ENCODE results near the gene DEPDC1B.
"Not testable (repeated sequence)": the region's sequence is repeated elsewhere in the genome, so short reads cannot be mapped to it uniquely, and the experiment has no call there.

DEPDC1B gene

GRCh38 chr5:60597572-60598320, 102.2 kb downstream of the DEPDC1B start:
- H3K9me3 ChIP-seq (ENCODE audit: low read length): no peaks in the 10 kb centered on the region
- H3K4me3 ChIP-seq (ENCODE audit: low read depth in 1 of 2, low read length in 2 of 2): no peak overlapping the region

GRCh38 chr5:60594715-60595477, 105.1 kb downstream of the DEPDC1B start:
- Histone ChIP-seq H3K27me3 (ENCODE audit: control insufficient read depth in 1 of 2, insufficient read depth in 2 of 2, low read length in 2 of 2) (no peaks in the 10 kb centered on the region), H3K4me3 (ENCODE audit: low read depth in 1 of 2, low read length in 2 of 2) (no peak overlapping the region), H3K9me3 (ENCODE audit: low read length) (no peaks in the 10 kb centered on the region), H3K27ac (ENCODE audit: low read depth, low read length) (no peak overlapping the region), H3K4me1 (ENCODE audit: insufficient read depth, low read length) (no peaks in the 10 kb centered on the region), H3K36me3 (ENCODE audit: insufficient read depth, low read length) (no peaks in the 10 kb centered on the region), H3K9ac (ENCODE audit: low read length) (no peak overlapping the region)

More at GRCh38 chr5:60597572-60598320, 102.2 kb downstream of the DEPDC1B start:
- Histone ChIP-seq H3K27ac (ENCODE audit: low read depth, low read length) (no peak overlapping the region), H3K36me3 (ENCODE audit: insufficient read depth, low read length) (no peaks in the 10 kb centered on the region), H3K9ac (ENCODE audit: low read length) (no peak overlapping the region), H3K27me3 (ENCODE audit: control insufficient read depth in 1 of 2, insufficient read depth in 2 of 2, low read length in 2 of 2) (no peaks in the 10 kb centered on the region), H3K4me1 (ENCODE audit: insufficient read depth, low read length) (no peaks in the 10 kb centered on the region)

- Histone ChIP-seq H3K9ac (ENCODE audit: low read length) (no peak overlapping the region), H3K9me3 (ENCODE audit: low read length) (no peaks in the 10 kb centered on the region), H3K4me3 (ENCODE audit: low read depth in 1 of 2, low read length in 2 of 2) (no peak overlapping the region), H3K4me1 (ENCODE audit: insufficient read depth, low read length) (no peaks in the 10 kb centered on the region), H3K27ac (ENCODE audit: low read depth, low read length) (no peak overlapping the region), H3K36me3 (ENCODE audit: insufficient read depth, low read length) (no peaks in the 10 kb centered on the region), H3K27me3 (ENCODE audit: control insufficient read depth in 1 of 2, insufficient read depth in 2 of 2, low read length in 2 of 2) (no peaks in the 10 kb centered on the region)
Observed at GRCh38 chr5:60590172-60590571, 109.8 kb downstream of the DEPDC1B start.

GRCh38 chr5:60587312-60587711, 112.7 kb downstream of the DEPDC1B start:
- H3K36me3 ChIP-seq (ENCODE audit: insufficient read depth, low read length); H3K4me1 ChIP-seq (ENCODE audit: insufficient read depth, low read length); H3K9me3 ChIP-seq (ENCODE audit: low read length); H3K9ac ChIP-seq (ENCODE audit: low read length); H3K27me3 ChIP-seq (ENCODE audit: control insufficient read depth in 1 of 2, insufficient read depth in 2 of 2, low read length in 2 of 2); H3K27ac ChIP-seq (ENCODE audit: low read depth, low read length); H3K4me3 ChIP-seq (ENCODE audit: low read depth in 1 of 2, low read length in 2 of 2): not testable (repeated sequence)

GRCh38 chr5:60586307-60586901, 113.6 kb downstream of the DEPDC1B start:
- no peaks in the 10 kb centered on the region for H3K4me1 ChIP-seq (ENCODE audit: insufficient read depth, low read length)
- H3K36me3 ChIP-seq (ENCODE audit: insufficient read depth, low read length): no peaks in the 10 kb centered on the region
- H3K27ac ChIP-seq (ENCODE audit: low read depth, low read length): no peak overlapping the region

GRCh38 chr5:60585618-60586017, 114.3 kb downstream of the DEPDC1B start:
- H3K4me1 ChIP-seq (ENCODE audit: insufficient read depth, low read length): no peaks in the 10 kb centered on the region
- H3K9me3 ChIP-seq (ENCODE audit: low read length): no peaks in the 10 kb centered on the region
- H3K4me3 ChIP-seq (ENCODE audit: low read depth in 1 of 2, low read length in 2 of 2): no peak overlapping the region
- H3K27me3 ChIP-seq (ENCODE audit: control insufficient read depth in 1 of 2, insufficient read depth in 2 of 2, low read length in 2 of 2): no peaks in the 10 kb centered on the region
- H3K9ac ChIP-seq (ENCODE audit: low read length): no peak overlapping the region
- H3K27ac ChIP-seq (ENCODE audit: low read depth, low read length): no peak overlapping the region
- no peaks in the 10 kb centered on the region for H3K36me3 ChIP-seq (ENCODE audit: insufficient read depth, low read length)

More at GRCh38 chr5:60586307-60586901, 113.6 kb downstream of the DEPDC1B start:
- no peaks in the 10 kb centered on the region for H3K27me3 ChIP-seq (ENCODE audit: control insufficient read depth in 1 of 2, insufficient read depth in 2 of 2, low read length in 2 of 2)
- no peak overlapping the region for H3K4me3 ChIP-seq (ENCODE audit: low read depth in 1 of 2, low read length in 2 of 2)
- no peaks in the 10 kb centered on the region for H3K9me3 ChIP-seq (ENCODE audit: low read length)
- H3K9ac ChIP-seq (ENCODE audit: low read length): no peak overlapping the region

- H3K27me3 ChIP-seq (ENCODE audit: control insufficient read depth in 1 of 2, insufficient read depth in 2 of 2, low read length in 2 of 2): no peaks in the 10 kb centered on the region
- H3K27ac ChIP-seq (ENCODE audit: low read depth, low read length): no peak overlapping the region
- no peaks in the 10 kb centered on the region for H3K36me3 ChIP-seq (ENCODE audit: insufficient read depth, low read length)
- no peak overlapping the region for H3K9ac ChIP-seq (ENCODE audit: low read length)
- no peaks in the 10 kb centered on the region for H3K4me1 ChIP-seq (ENCODE audit: insufficient read depth, low read length)
- no peak overlapping the region for H3K4me3 ChIP-seq (ENCODE audit: low read depth in 1 of 2, low read length in 2 of 2)
- H3K9me3 ChIP-seq (ENCODE audit: low read length): no peaks in the 10 kb centered on the region
Observed at GRCh38 chr5:60584304-60584703, 115.7 kb downstream of the DEPDC1B start.

GRCh38 chr5:60583616-60584015, 116.3 kb downstream of the DEPDC1B start:
- H3K9ac ChIP-seq (ENCODE audit: low read length): no peak overlapping the region
- H3K4me3 ChIP-seq (ENCODE audit: low read depth in 1 of 2, low read length in 2 of 2): no peak overlapping the region
- H3K27me3 ChIP-seq (ENCODE audit: control insufficient read depth in 1 of 2, insufficient read depth in 2 of 2, low read length in 2 of 2): no peaks in the 10 kb centered on the region
- H3K9me3 ChIP-seq (ENCODE audit: low read length): no peaks in the 10 kb centered on the region
- no peaks in the 10 kb centered on the region for H3K4me1 ChIP-seq (ENCODE audit: insufficient read depth, low read length)
- H3K36me3 ChIP-seq (ENCODE audit: insufficient read depth, low read length): no peaks in the 10 kb centered on the region
- H3K27ac ChIP-seq (ENCODE audit: low read depth, low read length): no peak overlapping the region

GRCh38 chr5:60578315-60578714, 121.7 kb downstream of the DEPDC1B start:
- no peak overlapping the region for H3K4me3 ChIP-seq (ENCODE audit: low read depth in 1 of 2, low read length in 2 of 2)
- H3K4me1 ChIP-seq (ENCODE audit: insufficient read depth, low read length): no peaks in the 10 kb centered on the region
- H3K27ac ChIP-seq (ENCODE audit: low read depth, low read length): no peak overlapping the region
- H3K27me3 ChIP-seq (ENCODE audit: control insufficient read depth in 1 of 2, insufficient read depth in 2 of 2, low read length in 2 of 2): no peaks in the 10 kb centered on the region
- H3K36me3 ChIP-seq (ENCODE audit: insufficient read depth, low read length): no peaks in the 10 kb centered on the region
- H3K9ac ChIP-seq (ENCODE audit: low read length): no peak overlapping the region
- no peaks in the 10 kb centered on the region for H3K9me3 ChIP-seq (ENCODE audit: low read length)

GRCh38 chr5:60577116-60577515, 122.8 kb downstream of the DEPDC1B start:
- no peaks in the 10 kb centered on the region for H3K9me3 ChIP-seq (ENCODE audit: low read length)
- no peaks in the 10 kb centered on the region for H3K4me1 ChIP-seq (ENCODE audit: insufficient read depth, low read length)
- H3K36me3 ChIP-seq (ENCODE audit: insufficient read depth, low read length): no peaks in the 10 kb centered on the region
- no peak overlapping the region for H3K4me3 ChIP-seq (ENCODE audit: low read depth in 1 of 2, low read length in 2 of 2)
- no peak overlapping the region for H3K9ac ChIP-seq (ENCODE audit: low read length)
- no peaks in the 10 kb centered on the region for H3K27me3 ChIP-seq (ENCODE audit: control insufficient read depth in 1 of 2, insufficient read depth in 2 of 2, low read length in 2 of 2)
- no peak overlapping the region for H3K27ac ChIP-seq (ENCODE audit: low read depth, low read length)

- Histone ChIP-seq H3K27ac (ENCODE audit: low read depth, low read length) (no peak overlapping the region), H3K27me3 (ENCODE audit: control insufficient read depth in 1 of 2, insufficient read depth in 2 of 2, low read length in 2 of 2) (no peaks in the 10 kb centered on the region), H3K9me3 (ENCODE audit: low read length) (no peaks in the 10 kb centered on the region), H3K4me1 (ENCODE audit: insufficient read depth, low read length) (no peaks in the 10 kb centered on the region), H3K4me3 (ENCODE audit: low read depth in 1 of 2, low read length in 2 of 2) (no peak overlapping the region), H3K9ac (ENCODE audit: low read length) (no peak overlapping the region), H3K36me3 (ENCODE audit: insufficient read depth, low read length) (no peaks in the 10 kb centered on the region)
Observed at GRCh38 chr5:60576425-60576824, 123.5 kb downstream of the DEPDC1B start.
